GM18526 (cell line): ENCODE data around the gene C12orf57.
A peak's percentile ranks its signal among the peaks of the same experiment; 100 is the strongest.

Experiments used
- POLR2A ChIP-seq: IDR thresholded peaks from 3 replicates; pipeline ENCODE4 v1.6.1; 2011; ENCODE audit not compliant: insufficient read length; ENCODE audit errors: extremely low read depth

C12orf57 gene

GRCh38 chr12:6953442-6954315, 9.9 kb downstream of the C12orf57 start:
- peak; percentile 99 for TF ChIP-seq POLR2A

GRCh38 chr12:6954316-6955107, 10.7 kb downstream of the C12orf57 start:
- no peak for TF ChIP-seq POLR2A

- peak; percentile 7 for TF ChIP-seq POLR2A
These were observed 11.5 kb downstream of the C12orf57 start for GRCh38 chr12:6955108-6956020.

- no peak for TF ChIP-seq POLR2A
These were observed 12.4 kb downstream of the C12orf57 start for GRCh38 chr12:6956021-6956727.

GRCh38 chr12:6957151-6957701, 13.4 kb downstream of the C12orf57 start:
- peak; percentile 22 for TF ChIP-seq POLR2A

- no peak for TF ChIP-seq POLR2A
These were observed 14.2 kb downstream of the C12orf57 start for GRCh38 chr12:6957741-6958608.

- TF ChIP-seq POLR2A, result no peak
These were observed 14.8 kb downstream of the C12orf57 start for GRCh38 chr12:6958609-6959057.

GRCh38 chr12:6959058-6959804, 15.4 kb downstream of the C12orf57 start:
- TF ChIP-seq POLR2A, result peak; percentile 79

GRCh38 chr12:6959805-6960592, 16.2 kb downstream of the C12orf57 start:
- TF ChIP-seq POLR2A, result no peak

- TF ChIP-seq POLR2A, result no peak
These were observed 16.9 kb downstream of the C12orf57 start for GRCh38 chr12:6960593-6961277.

- TF ChIP-seq POLR2A, result peak; percentile 23
These were observed 17.5 kb downstream of the C12orf57 start for GRCh38 chr12:6961278-6961694.
